GM12891 (cell line): ENCODE data around the gene CYFIP2.

Experiments
- POLR2A ChIP-seq: IDR thresholded peaks from 2 replicates; pipeline ENCODE4 v1.6.1; 2011; ENCODE audit warnings: low read depth, low read length, control low read depth
- POLR2AphosphoS5 ChIP-seq: IDR thresholded peaks from 2 replicates; pipeline ENCODE4 v1.6.1; 2011; ENCODE audit warnings: low read depth, low read length, control low read depth
- SPI1 ChIP-seq: IDR thresholded peaks from 2 replicates; pipeline ENCODE4 v1.6.1; 2011; ENCODE audit warnings: low read depth, low read length, control low read depth
- TAF1 ChIP-seq: IDR thresholded peaks from 2 replicates; pipeline ENCODE4 v1.6.1; 2011; ENCODE audit warnings: low read depth, low read length, control low read depth

- no peak for TF ChIP-seq POLR2AphosphoS5
- no peak for TF ChIP-seq POLR2A
- no peak for TF ChIP-seq TAF1
- no peak for TF ChIP-seq SPI1
These were observed 12.6 kb downstream of the CYFIP2 start for GRCh38 chr5:157278319-157279037.
